ENCODE results near the gene GPR33.

Gene GPR33, protein sequence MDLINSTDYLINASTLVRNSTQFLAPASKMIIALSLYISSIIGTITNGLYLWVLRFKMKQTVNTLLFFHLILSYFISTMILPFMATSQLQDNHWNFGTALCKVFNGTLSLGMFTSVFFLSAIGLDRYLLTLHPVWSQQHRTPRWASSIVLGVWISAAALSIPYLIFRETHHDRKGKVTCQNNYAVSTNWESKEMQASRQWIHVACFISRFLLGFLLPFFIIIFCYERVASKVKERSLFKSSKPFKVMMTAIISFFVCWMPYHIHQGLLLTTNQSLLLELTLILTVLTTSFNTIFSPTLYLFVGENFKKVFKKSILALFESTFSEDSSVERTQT
- total RNA-seq: 0 reads per million in 3 donors

DNA sequence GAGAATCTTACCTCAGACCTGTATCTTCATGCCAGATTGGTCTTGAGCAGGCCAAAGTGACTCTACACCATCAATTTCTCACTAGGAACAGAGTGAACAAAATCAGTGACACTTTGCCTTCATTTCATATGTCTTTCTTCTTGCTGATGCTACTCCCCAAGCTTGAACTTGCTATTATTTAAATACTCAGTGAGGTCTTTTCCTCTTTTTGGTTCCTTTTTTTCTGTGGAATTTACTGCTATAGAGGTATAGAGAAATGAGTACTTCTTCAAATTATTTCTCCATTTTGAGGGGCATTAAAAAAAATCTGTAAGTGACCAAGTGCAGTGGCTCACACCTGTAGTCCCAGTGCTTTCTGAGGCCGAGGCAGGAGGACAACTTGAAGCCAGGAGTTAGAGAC is at the start of gene GPR33:
Gene GPR33 (minus strand): TSS at position 154 of the 400 bp plus-strand sequence. CDS start 4,074 bp downstream, outside the sequence.
- H3K27me3 ChIP-seq (replicated peaks; ENCODE audit: control insufficient read depth, insufficient read depth, low read length, poor library complexity, severe bottlenecking): no peaks in the 10 kb centered on the region
- no peaks in the 10 kb centered on the region for H3K36me3 ChIP-seq (ENCODE audit: control insufficient read depth, insufficient read depth, low read length)
- no peak within 1 kb of the TSS for H3K4me3 ChIP-seq (ENCODE audit: insufficient read depth, low read depth, low read length, poor library complexity, severe bottlenecking)
- no peak within 1 kb of the TSS for H3K27ac ChIP-seq (ENCODE audit: insufficient read depth, low read length, poor library complexity, severe bottlenecking)
- no peaks in the 10 kb centered on the region for H3K9me3 ChIP-seq (ENCODE audit: control insufficient read depth, low read length)
- H3K4me1 ChIP-seq (ENCODE audit: control insufficient read depth, insufficient read depth, low read length, poor library complexity, severe bottlenecking): no peaks in the 10 kb centered on the region
- DNase-seq: no peak

DNA sequence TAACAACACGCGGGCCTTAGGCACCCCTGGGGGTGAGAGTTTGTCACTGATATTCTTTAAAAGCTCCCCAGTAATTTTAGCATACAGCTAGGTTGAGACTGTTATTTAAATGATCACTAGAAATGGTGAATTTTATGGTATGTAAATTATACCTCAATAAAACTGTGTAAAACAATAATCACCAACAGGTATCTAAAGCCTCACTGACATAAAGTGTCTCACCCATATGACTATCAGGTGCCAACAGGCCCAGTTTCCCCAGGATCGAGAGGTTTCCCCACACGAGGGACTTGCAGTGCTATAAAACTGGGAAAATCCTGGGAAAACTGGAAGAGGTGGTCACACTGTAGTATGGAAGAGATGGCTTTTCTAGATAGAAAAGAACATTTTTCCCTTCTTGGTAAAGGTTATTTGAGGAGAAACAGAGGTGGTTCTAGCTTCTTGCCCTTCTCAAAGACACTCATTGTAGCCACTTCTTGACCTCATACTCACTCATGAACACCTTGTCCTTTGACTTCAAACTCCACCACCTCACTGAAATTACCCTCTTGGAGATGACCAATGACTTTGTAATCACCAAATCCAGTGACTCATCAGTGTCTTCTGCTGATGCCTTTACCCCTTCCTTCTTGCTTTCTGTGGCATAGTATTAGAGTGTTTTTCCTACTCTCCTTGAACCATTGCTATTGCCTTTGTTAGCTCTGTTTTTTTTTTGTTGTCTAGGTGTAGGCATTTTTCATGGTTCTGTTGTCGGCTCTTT is 48.5 kb upstream of the GPR33 start:
- Histone ChIP-seq H3K27me3 (replicated peaks; ENCODE audit: control insufficient read depth, insufficient read depth, low read length, poor library complexity, severe bottlenecking) (peaks cover 3% of the 10 kb centered on the region), H3K4me1 (ENCODE audit: control insufficient read depth, insufficient read depth, low read length, poor library complexity, severe bottlenecking) (no peaks in the 10 kb centered on the region), H3K9me3 (ENCODE audit: control insufficient read depth, low read length) (no peaks in the 10 kb centered on the region), H3K27ac (ENCODE audit: insufficient read depth, low read length, poor library complexity, severe bottlenecking) (no peak overlapping the region), H3K4me3 (ENCODE audit: insufficient read depth, low read depth, low read length, poor library complexity, severe bottlenecking) (no peak overlapping the region), H3K36me3 (ENCODE audit: control insufficient read depth, insufficient read depth, low read length) (no peaks in the 10 kb centered on the region)
- no peak for DNase-seq

DNA sequence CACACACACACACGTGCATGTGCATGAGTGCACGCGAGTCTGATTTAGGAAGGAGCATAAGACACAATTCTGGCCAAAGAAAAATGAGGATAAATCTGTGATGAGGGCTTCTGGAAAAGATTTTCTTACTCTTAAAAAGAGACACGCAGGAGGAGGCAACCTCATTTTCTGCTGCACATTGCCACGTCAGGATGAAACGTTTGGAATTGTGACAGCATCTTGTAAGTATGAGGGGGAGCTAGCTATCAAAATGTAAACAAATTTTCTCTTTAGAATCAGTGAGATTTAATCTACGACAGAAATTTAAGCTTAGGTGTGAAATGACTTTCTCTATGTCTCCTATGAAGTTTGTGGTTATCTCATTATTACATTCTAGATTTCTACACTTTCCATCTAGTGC is 42.3 kb upstream of the GPR33 start:
- Histone ChIP-seq H3K9me3 (ENCODE audit: control insufficient read depth, low read length) (no peaks in the 10 kb centered on the region), H3K4me1 (ENCODE audit: control insufficient read depth, insufficient read depth, low read length, poor library complexity, severe bottlenecking) (no peaks in the 10 kb centered on the region), H3K36me3 (ENCODE audit: control insufficient read depth, insufficient read depth, low read length) (no peaks in the 10 kb centered on the region), H3K27me3 (replicated peaks; ENCODE audit: control insufficient read depth, insufficient read depth, low read length, poor library complexity, severe bottlenecking) (no peaks in the 10 kb centered on the region), H3K4me3 (ENCODE audit: insufficient read depth, low read depth, low read length, poor library complexity, severe bottlenecking) (no peak overlapping the region), H3K27ac (ENCODE audit: insufficient read depth, low read length, poor library complexity, severe bottlenecking) (no peak overlapping the region)
- DNase-seq: no peak

DNA sequence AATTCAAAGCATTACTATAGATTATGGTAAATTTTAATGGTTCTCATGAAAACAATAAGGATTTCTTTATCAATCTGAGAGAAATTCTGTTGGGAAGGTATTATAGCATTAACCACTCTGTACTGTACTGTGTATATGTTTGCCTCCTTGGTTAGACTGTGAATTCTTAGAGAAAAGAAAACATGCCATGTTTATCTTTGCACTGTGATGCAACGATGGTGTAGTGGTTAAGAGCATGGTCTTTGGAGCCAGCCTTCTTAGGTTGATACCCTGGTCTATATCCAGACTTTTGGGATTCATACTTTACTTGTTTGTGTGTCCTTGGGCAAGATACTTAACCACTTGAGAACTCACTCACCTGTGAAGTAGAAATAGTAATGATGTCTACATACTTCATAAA is 41.2 kb upstream of the GPR33 start:
- Histone ChIP-seq H3K27ac (ENCODE audit: insufficient read depth, low read length, poor library complexity, severe bottlenecking) (no peak overlapping the region), H3K27me3 (replicated peaks; ENCODE audit: control insufficient read depth, insufficient read depth, low read length, poor library complexity, severe bottlenecking) (no peaks in the 10 kb centered on the region), H3K36me3 (ENCODE audit: control insufficient read depth, insufficient read depth, low read length) (no peaks in the 10 kb centered on the region), H3K9me3 (ENCODE audit: control insufficient read depth, low read length) (no peaks in the 10 kb centered on the region), H3K4me1 (ENCODE audit: control insufficient read depth, insufficient read depth, low read length, poor library complexity, severe bottlenecking) (no peaks in the 10 kb centered on the region), H3K4me3 (ENCODE audit: insufficient read depth, low read depth, low read length, poor library complexity, severe bottlenecking) (no peak overlapping the region)
- DNase-seq: no peak

- Histone ChIP-seq H3K4me1 (ENCODE audit: control insufficient read depth, insufficient read depth, low read length, poor library complexity, severe bottlenecking) (no peaks in the 10 kb centered on the region), H3K9me3 (ENCODE audit: control insufficient read depth, low read length) (no peaks in the 10 kb centered on the region)
- no peak for DNase-seq
Measured at GRCh38 chr14:31527546-31527945, 39.7 kb upstream of the GPR33 start.

DNA sequence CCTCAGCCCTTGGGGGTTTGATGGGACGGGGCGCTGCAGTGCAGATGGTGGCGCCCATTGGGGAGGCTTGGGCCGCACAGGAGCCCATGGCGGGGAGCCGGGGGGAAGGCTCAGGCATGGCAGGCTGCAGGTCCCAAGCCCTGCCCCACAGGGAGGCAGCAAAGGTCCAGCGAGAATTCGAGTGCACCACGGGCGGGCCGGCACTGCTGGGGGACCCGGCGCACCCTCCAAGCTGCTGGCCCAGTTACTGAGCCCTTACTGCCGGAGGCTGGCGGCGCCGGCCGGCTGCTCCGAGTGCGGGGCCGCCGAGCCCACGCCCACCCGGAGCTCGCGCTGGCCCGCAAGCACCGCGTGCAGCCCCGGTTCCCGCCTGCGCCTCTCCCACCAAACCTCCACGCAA is 39.2 kb upstream of the GPR33 start:
- H3K9me3 ChIP-seq (ENCODE audit: control insufficient read depth, low read length): no peaks in the 10 kb centered on the region
- no peak for DNase-seq
- no peaks in the 10 kb centered on the region for H3K36me3 ChIP-seq (ENCODE audit: control insufficient read depth, insufficient read depth, low read length)
- no peaks in the 10 kb centered on the region for H3K27me3 ChIP-seq (replicated peaks; ENCODE audit: control insufficient read depth, insufficient read depth, low read length, poor library complexity, severe bottlenecking)
- no peaks in the 10 kb centered on the region for H3K4me1 ChIP-seq (ENCODE audit: control insufficient read depth, insufficient read depth, low read length, poor library complexity, severe bottlenecking)
- no peak overlapping the region for H3K27ac ChIP-seq (ENCODE audit: insufficient read depth, low read length, poor library complexity, severe bottlenecking)
- H3K4me3 ChIP-seq (ENCODE audit: insufficient read depth, low read depth, low read length, poor library complexity, severe bottlenecking): no peak overlapping the region

More at GRCh38 chr14:31527546-31527945, 39.7 kb upstream of the GPR33 start:
- Histone ChIP-seq H3K27me3 (replicated peaks; ENCODE audit: control insufficient read depth, insufficient read depth, low read length, poor library complexity, severe bottlenecking) (no peaks in the 10 kb centered on the region), H3K27ac (ENCODE audit: insufficient read depth, low read length, poor library complexity, severe bottlenecking) (no peak overlapping the region), H3K4me3 (ENCODE audit: insufficient read depth, low read depth, low read length, poor library complexity, severe bottlenecking) (no peak overlapping the region), H3K36me3 (ENCODE audit: control insufficient read depth, insufficient read depth, low read length) (no peaks in the 10 kb centered on the region)

DNA sequence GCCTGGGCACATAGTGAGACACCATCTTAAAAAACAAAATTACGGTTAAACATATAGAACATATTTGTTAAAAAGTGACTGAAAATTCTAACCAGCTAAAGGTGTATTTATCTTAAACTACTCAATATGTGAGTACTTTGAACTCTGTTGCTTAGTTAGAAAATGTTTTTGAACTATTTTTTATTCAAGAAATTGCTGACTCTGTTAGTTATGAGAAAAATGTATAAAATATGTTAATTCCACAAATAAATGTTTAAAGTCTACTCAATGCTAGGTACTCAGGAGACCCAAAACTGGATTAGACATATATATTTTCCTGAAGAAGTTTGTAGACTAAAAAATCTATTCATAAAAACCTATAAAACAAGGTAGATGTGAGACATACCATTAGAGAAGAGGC is 23.0 kb upstream of the GPR33 start:
- Histone ChIP-seq H3K36me3 (ENCODE audit: control insufficient read depth, insufficient read depth, low read length) (no peaks in the 10 kb centered on the region), H3K27ac (ENCODE audit: insufficient read depth, low read length, poor library complexity, severe bottlenecking) (no peak overlapping the region), H3K9me3 (ENCODE audit: control insufficient read depth, low read length) (no peaks in the 10 kb centered on the region), H3K4me3 (ENCODE audit: insufficient read depth, low read depth, low read length, poor library complexity, severe bottlenecking) (no peak overlapping the region), H3K27me3 (replicated peaks; ENCODE audit: control insufficient read depth, insufficient read depth, low read length, poor library complexity, severe bottlenecking) (no peaks in the 10 kb centered on the region), H3K4me1 (ENCODE audit: control insufficient read depth, insufficient read depth, low read length, poor library complexity, severe bottlenecking) (no peaks in the 10 kb centered on the region)
- no peak for DNase-seq

- no peak overlapping the region for H3K27ac ChIP-seq (ENCODE audit: insufficient read depth, low read length, poor library complexity, severe bottlenecking)
- H3K36me3 ChIP-seq (ENCODE audit: control insufficient read depth, insufficient read depth, low read length): no peaks in the 10 kb centered on the region
- no peaks in the 10 kb centered on the region for H3K4me1 ChIP-seq (ENCODE audit: control insufficient read depth, insufficient read depth, low read length, poor library complexity, severe bottlenecking)
- H3K27me3 ChIP-seq (replicated peaks; ENCODE audit: control insufficient read depth, insufficient read depth, low read length, poor library complexity, severe bottlenecking): no peaks in the 10 kb centered on the region
- DNase-seq: no peak
- H3K9me3 ChIP-seq (ENCODE audit: control insufficient read depth, low read length): no peaks in the 10 kb centered on the region
- H3K4me3 ChIP-seq (ENCODE audit: insufficient read depth, low read depth, low read length, poor library complexity, severe bottlenecking): no peak overlapping the region
Measured at GRCh38 chr14:31510222-31510621, 22.4 kb upstream of the GPR33 start.

GRCh38 chr14:31508135-31508534 is 20.3 kb upstream of the GPR33 start:
- no peaks in the 10 kb centered on the region for H3K36me3 ChIP-seq (ENCODE audit: control insufficient read depth, insufficient read depth, low read length)
- no peak overlapping the region for H3K4me3 ChIP-seq (ENCODE audit: insufficient read depth, low read depth, low read length, poor library complexity, severe bottlenecking)
- H3K27me3 ChIP-seq (replicated peaks; ENCODE audit: control insufficient read depth, insufficient read depth, low read length, poor library complexity, severe bottlenecking): no peaks in the 10 kb centered on the region
- no peaks in the 10 kb centered on the region for H3K9me3 ChIP-seq (ENCODE audit: control insufficient read depth, low read length)
- H3K4me1 ChIP-seq (ENCODE audit: control insufficient read depth, insufficient read depth, low read length, poor library complexity, severe bottlenecking): no peaks in the 10 kb centered on the region
- DNase-seq: no peak
- H3K27ac ChIP-seq (ENCODE audit: insufficient read depth, low read length, poor library complexity, severe bottlenecking): no peak overlapping the region

- no peak overlapping the region for H3K27ac ChIP-seq (ENCODE audit: insufficient read depth, low read length, poor library complexity, severe bottlenecking)
- H3K9me3 ChIP-seq (ENCODE audit: control insufficient read depth, low read length): no peaks in the 10 kb centered on the region
- H3K36me3 ChIP-seq (ENCODE audit: control insufficient read depth, insufficient read depth, low read length): no peaks in the 10 kb centered on the region
- no peaks in the 10 kb centered on the region for H3K4me1 ChIP-seq (ENCODE audit: control insufficient read depth, insufficient read depth, low read length, poor library complexity, severe bottlenecking)
- H3K27me3 ChIP-seq (replicated peaks; ENCODE audit: control insufficient read depth, insufficient read depth, low read length, poor library complexity, severe bottlenecking): no peaks in the 10 kb centered on the region
- no peak overlapping the region for H3K4me3 ChIP-seq (ENCODE audit: insufficient read depth, low read depth, low read length, poor library complexity, severe bottlenecking)
- no peak for DNase-seq
Measured at GRCh38 chr14:31505411-31505810, 17.6 kb upstream of the GPR33 start.

Data from effector memory CD4-positive, alpha-beta T cell (primary cell).